Fibroblast of lung (primary cell): ENCODE measurements around the gene SIT1. TPM values are rescaled to one million over a fixed set of nuclear protein-coding genes. Genes with fewer than 3 reads are reported as not detected.

ENCODE experiments used
- DNase-seq, 2 donors: peaks; one replicate each; pipeline versions ENCODE4 v3.0.0 to v3.0.0-alpha.2; 2010; ENCODE audit warnings: low read depth in 2 of 2
- H2AFZ ChIP-seq: 2 replicates; pipeline ENCODE4 v1.5.1; 2012; ENCODE audit warnings: low read length, control low read depth, inconsistent platforms
- H3K27ac ChIP-seq: 2 replicates; pipeline ENCODE4 v1.5.1; 2011; ENCODE audit warnings: low read length, control low read depth; ENCODE audit not compliant: insufficient read depth
- H3K27me3 ChIP-seq: 2 replicates; pipeline ENCODE4 v1.5.1; 2011; ENCODE audit warnings: mild to moderate bottlenecking, low read length; ENCODE audit not compliant: control insufficient read depth, insufficient read depth
- H3K36me3 ChIP-seq: 2 replicates; pipeline ENCODE4 v1.5.1; 2011; ENCODE audit warnings: low read length; ENCODE audit not compliant: control insufficient read depth, insufficient read depth
- H3K4me1 ChIP-seq: 2 replicates; pipeline ENCODE4 v1.5.1; 2011; ENCODE audit warnings: low read length; ENCODE audit not compliant: control insufficient read depth, insufficient read depth; ENCODE audit errors: extremely low read depth
- H3K4me2 ChIP-seq: 2 replicates; pipeline ENCODE4 v1.5.1; 2011; ENCODE audit warnings: low read length, control low read depth; ENCODE audit not compliant: insufficient read depth; ENCODE audit errors: extremely low read depth
- H3K4me3 ChIP-seq, 4 experiments: fragments of 200-600 bp in 1 of 4; sonication (generic) in 1 of 4; replicated peaks in 1 of 4; 2 replicates each; pipeline ENCODE4 v1.5.1; 2011 to 2016; ENCODE audit warnings: low read length in 4 of 4, low read depth in 3 of 4, mild to moderate bottlenecking in 3 of 4, control low read depth in 2 of 4, inconsistent platforms in 1 of 4, mixed read lengths in 1 of 4; ENCODE audit not compliant: insufficient read depth in 1 of 4; ENCODE audit errors: control extremely low read depth in 1 of 4
- H3K79me2 ChIP-seq: 2 replicates; pipeline ENCODE4 v1.5.1; 2012; ENCODE audit warnings: mild to moderate bottlenecking, low read length, inconsistent platforms; ENCODE audit not compliant: control insufficient read depth, insufficient read depth
- H3K9ac ChIP-seq: 2 replicates; pipeline ENCODE4 v1.5.1; 2011; ENCODE audit warnings: mild to moderate bottlenecking, low read length, control low read depth; ENCODE audit not compliant: insufficient read depth
- H3K9me3 ChIP-seq: 2 replicates; pipeline ENCODE4 v1.5.1; 2012; ENCODE audit warnings: low read depth, low read length; ENCODE audit not compliant: control insufficient read depth, insufficient read depth
- H4K20me1 ChIP-seq: 2 replicates; pipeline ENCODE4 v1.5.1; 2011; ENCODE audit warnings: low read length; ENCODE audit not compliant: control insufficient read depth, insufficient read depth; ENCODE audit errors: extremely low read depth
- EZH2 ChIP-seq: IDR thresholded peaks from 2 replicates; pipeline ENCODE4 v1.5.1; 2012; ENCODE audit warnings: low read length, control low read depth, mild to moderate bottlenecking; ENCODE audit errors: missing control alignments
- polyA plus RNA-seq, 2 donors: library from polyadenylated mRNA; depleted of rRNA in 1 of 2; stranded (reverse) in 1 of 2; unstranded in 1 of 2; fragments of >200 nt; gene quantifications; 2 replicates each; pipeline ENCODE4 v1.2.1, GENCODE V29; 2011 to 2012; ENCODE audit warnings: missing spikeins in 1 of 2
- total RNA-seq: library from RNA; depleted of rRNA; stranded (reverse); fragments of >200 nt; gene quantifications from 2 replicates; pipeline ENCODE4 v1.2.1, GENCODE V29; 2014
- TF ChIP-seq, protein P1 (sequence below), 2 donors: IDR thresholded peaks in 1 of 2; conservative IDR thresholded peaks in 1 of 2; 1 replicate in 1 of 2; 2 replicates in 1 of 2; pipeline ENCODE4 v1.5.1; 2011 to 2012; ENCODE audit warnings: low read length in 2 of 2, control low read depth in 1 of 2, inconsistent platforms in 1 of 2, low read depth in 1 of 2, mild to moderate bottlenecking in 1 of 2

SIT1 gene
- total and polyA plus RNA-seq, 2 donors (not counting 1 experiment from before 2014, with no cell fraction given), result 0.17 TPM; not detected in 1

DNA sequence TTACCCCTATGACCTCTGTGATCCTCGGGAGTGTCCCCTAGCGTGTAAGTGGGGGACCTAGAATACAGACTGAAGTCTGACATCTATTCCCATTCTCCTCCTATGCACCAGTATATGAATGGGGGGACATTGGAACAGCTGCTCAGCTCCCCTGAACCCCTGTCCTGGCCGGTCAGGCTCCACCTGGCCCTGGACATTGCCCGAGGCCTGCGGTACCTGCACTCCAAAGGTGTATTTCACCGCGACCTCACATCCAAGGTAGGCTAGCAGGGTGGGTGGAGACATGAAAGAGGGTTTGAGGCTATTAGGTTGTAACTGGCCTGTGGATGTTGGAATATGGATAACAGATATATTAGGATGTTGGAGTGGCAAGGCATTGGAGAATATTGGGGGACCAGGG lies 44.0 kb downstream of the SIT1 start:
- Histone ChIP-seq H3K9ac (no peak overlapping the region), H3K79me2 (peaks cover 8% of the 10 kb centered on the region), H3K9me3 (no peaks in the 10 kb centered on the region), H4K20me1 (no peaks in the 10 kb centered on the region), H3K36me3 (no peaks in the 10 kb centered on the region), H3K4me2 (no peak overlapping the region), H3K4me1 (peaks cover 6% of the 10 kb centered on the region), H2AFZ (no peak overlapping the region), H3K4me3 (peak overlapping the region in 1 of 4 experiments; percentile 77), H3K27me3 (no peaks in the 10 kb centered on the region), H3K27ac (no peak overlapping the region)
- DNase-seq, result no peak
- no peak for TF ChIP-seq EZH2
- TF ChIP-seq, protein P1, sequence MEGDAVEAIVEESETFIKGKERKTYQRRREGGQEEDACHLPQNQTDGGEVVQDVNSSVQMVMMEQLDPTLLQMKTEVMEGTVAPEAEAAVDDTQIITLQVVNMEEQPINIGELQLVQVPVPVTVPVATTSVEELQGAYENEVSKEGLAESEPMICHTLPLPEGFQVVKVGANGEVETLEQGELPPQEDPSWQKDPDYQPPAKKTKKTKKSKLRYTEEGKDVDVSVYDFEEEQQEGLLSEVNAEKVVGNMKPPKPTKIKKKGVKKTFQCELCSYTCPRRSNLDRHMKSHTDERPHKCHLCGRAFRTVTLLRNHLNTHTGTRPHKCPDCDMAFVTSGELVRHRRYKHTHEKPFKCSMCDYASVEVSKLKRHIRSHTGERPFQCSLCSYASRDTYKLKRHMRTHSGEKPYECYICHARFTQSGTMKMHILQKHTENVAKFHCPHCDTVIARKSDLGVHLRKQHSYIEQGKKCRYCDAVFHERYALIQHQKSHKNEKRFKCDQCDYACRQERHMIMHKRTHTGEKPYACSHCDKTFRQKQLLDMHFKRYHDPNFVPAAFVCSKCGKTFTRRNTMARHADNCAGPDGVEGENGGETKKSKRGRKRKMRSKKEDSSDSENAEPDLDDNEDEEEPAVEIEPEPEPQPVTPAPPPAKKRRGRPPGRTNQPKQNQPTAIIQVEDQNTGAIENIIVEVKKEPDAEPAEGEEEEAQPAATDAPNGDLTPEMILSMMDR (conservative IDR thresholded peaks at IDR 0.05 in 1 of 2, IDR thresholded peaks at IDR 0.05 in 1 of 2; ENCODE audit: low read depth in 1 of 2, low read length in 2 of 2), result no peak

DNA sequence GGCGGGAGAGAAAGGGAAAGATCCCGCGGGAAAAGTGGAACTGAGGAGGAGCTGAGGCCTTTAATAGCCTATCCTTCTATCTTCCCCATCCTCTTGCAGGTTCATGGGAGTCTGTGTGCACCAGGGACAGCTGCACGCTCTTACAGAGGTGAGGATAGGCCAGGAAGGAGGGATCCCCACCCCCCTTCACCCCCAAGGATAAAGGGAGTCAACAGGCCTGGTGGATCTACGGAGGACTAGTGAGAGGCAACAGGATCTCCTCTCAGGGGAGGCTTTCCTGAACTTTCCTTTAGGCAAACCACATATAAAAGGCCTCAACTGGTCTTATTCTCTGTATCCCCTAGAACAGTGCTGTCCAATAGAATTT lies 44.6 kb downstream of the SIT1 start:
- Histone ChIP-seq H3K79me2 (peaks cover 8% of the 10 kb centered on the region), H3K27ac (no peak overlapping the region), H3K4me2 (peak overlapping the region; percentile 96), H3K4me1 (peaks cover 6% of the 10 kb centered on the region), H4K20me1 (no peaks in the 10 kb centered on the region), H3K4me3 (peak overlapping the region; percentile 40 to 77 (median 62)), H3K27me3 (no peaks in the 10 kb centered on the region), H2AFZ (no peak overlapping the region), H3K36me3 (no peaks in the 10 kb centered on the region), H3K9ac (peak overlapping the region; percentile 65), H3K9me3 (no peaks in the 10 kb centered on the region)
- DNase-seq, result no peak
- no peak for TF ChIP-seq EZH2
- TF ChIP-seq, protein P1 (conservative IDR thresholded peaks at IDR 0.05 in 1 of 2, IDR thresholded peaks at IDR 0.05 in 1 of 2; ENCODE audit: low read depth in 1 of 2, low read length in 2 of 2), result no peak

- H2AFZ ChIP-seq, result peak overlapping the region; percentile 18
- TF ChIP-seq EZH2, result no peak
- TF ChIP-seq, protein P1 (conservative IDR thresholded peaks at IDR 0.05 in 1 of 2, IDR thresholded peaks at IDR 0.05 in 1 of 2; ENCODE audit: low read depth in 1 of 2, low read length in 2 of 2), result no peak
- DNase-seq, result no peak
- H3K79me2 ChIP-seq, result peaks cover 8% of the 10 kb centered on the region
- peak overlapping the region; percentile 40 to 77 (median 62) for H3K4me3 ChIP-seq
- H3K4me1 ChIP-seq, result peaks cover 6% of the 10 kb centered on the region
- no peaks in the 10 kb centered on the region for H3K36me3 ChIP-seq
- no peaks in the 10 kb centered on the region for H3K27me3 ChIP-seq
- H3K9me3 ChIP-seq, result no peaks in the 10 kb centered on the region
- peak overlapping the region; percentile 96 for H3K4me2 ChIP-seq
- H3K9ac ChIP-seq, result peak overlapping the region; percentile 65
- no peaks in the 10 kb centered on the region for H4K20me1 ChIP-seq
- H3K27ac ChIP-seq, result peak overlapping the region; percentile 32
Observed at GRCh38 chr9:35605351-35606137, 45.2 kb downstream of the SIT1 start.
